H54 (cell line): ENCODE data around the gene THADA.

Experiments used
- DNase-seq: peaks from one replicate; pipeline ENCODE4 v3.0.0; 2011; ENCODE audit warnings: low spot score, mixed read lengths; ENCODE audit not compliant: insufficient read length
- FAIRE-seq: peaks from 3 replicates; lab custom pipeline; 2011; peaks lifted over from hg19 to GRCh38; lab: Jason Lieb, UNC
- POLR2A ChIP-seq: IDR thresholded peaks from 2 replicates; pipeline ENCODE4 v1.6.1; 2011; ENCODE audit warnings: low read depth, mild to moderate bottlenecking, low read length

Gene THADA

GRCh38 chr2:43340945-43341356, 254.9 kb downstream of the THADA start:
- FAIRE-seq = peak; percentile 65
- TF ChIP-seq POLR2A = no peak
- peak; percentile 47 for DNase-seq

- TF ChIP-seq POLR2A = no peak
- FAIRE-seq = no peak
- DNase-seq = no peak
Observed at GRCh38 chr2:43340066-43340465, 255.8 kb downstream of the THADA start.

GRCh38 chr2:43333656-43334144, 262.1 kb downstream of the THADA start:
- no peak for DNase-seq
- no peak for FAIRE-seq
- TF ChIP-seq POLR2A = no peak

- no peak for TF ChIP-seq POLR2A
- no peak for DNase-seq
- no peak for FAIRE-seq
Observed at GRCh38 chr2:43333101-43333655, 262.7 kb downstream of the THADA start.

- TF ChIP-seq POLR2A = no peak
- DNase-seq (no peak), FAIRE-seq (no peak)
Observed at GRCh38 chr2:43332653-43333052, 263.2 kb downstream of the THADA start.

GRCh38 chr2:43331422-43331821, 264.4 kb downstream of the THADA start:
- FAIRE-seq = no peak
- TF ChIP-seq POLR2A = no peak
- no peak for DNase-seq

- DNase-seq = no peak
- no peak for FAIRE-seq
- TF ChIP-seq POLR2A = no peak
Observed at GRCh38 chr2:43329637-43330036, 266.2 kb downstream of the THADA start.

- DNase-seq = no peak
- no peak for FAIRE-seq
- no peak for TF ChIP-seq POLR2A
Observed at GRCh38 chr2:43328832-43329231, 267.0 kb downstream of the THADA start.

GRCh38 chr2:43328133-43328532, 267.7 kb downstream of the THADA start:
- DNase-seq (no peak), FAIRE-seq (no peak)
- no peak for TF ChIP-seq POLR2A

- no peak for FAIRE-seq
- TF ChIP-seq POLR2A = no peak
- DNase-seq = no peak
Observed at GRCh38 chr2:43327119-43327518, 268.7 kb downstream of the THADA start.

- TF ChIP-seq POLR2A = no peak
- FAIRE-seq (no peak), DNase-seq (no peak)
Observed at GRCh38 chr2:43326101-43326825, 269.6 kb downstream of the THADA start.

- DNase-seq = no peak
- TF ChIP-seq POLR2A = no peak
- no peak for FAIRE-seq
Observed at GRCh38 chr2:43325107-43325811, 270.6 kb downstream of the THADA start.

- no peak for FAIRE-seq
- DNase-seq = no peak
- TF ChIP-seq POLR2A = no peak
Observed at GRCh38 chr2:43324259-43325106, 271.4 kb downstream of the THADA start.

GRCh38 chr2:43323857-43324256, 272.0 kb downstream of the THADA start:
- DNase-seq (no peak), FAIRE-seq (no peak)
- no peak for TF ChIP-seq POLR2A
